ENCODE measurements around the gene NPFF.

NPFF gene

DNA sequence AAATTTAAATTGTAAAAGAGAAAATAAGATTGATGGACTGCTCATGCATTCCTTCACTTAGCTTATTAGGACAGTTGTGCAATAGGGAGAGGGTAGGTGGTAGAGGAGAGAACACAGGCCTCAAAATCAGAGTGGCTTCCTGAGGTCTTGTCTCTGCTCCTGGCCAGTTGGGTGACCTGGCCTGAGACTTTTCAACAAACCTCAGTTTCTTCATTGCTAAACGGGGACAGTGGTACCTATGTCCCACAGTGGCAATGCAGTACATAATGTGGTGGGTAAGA, 10.6 kb downstream of the NPFF start:
- DNase-seq (ENCODE audit: low read depth) = no peak
- in situ Hi-C loops (cut with HindIII; ENCODE audit: low sequenced_read_pairs) = no loop called here
- no peak overlapping the region for H3K4me3 ChIP-seq (ENCODE audit: low read depth, low read length)
- TF ChIP-seq, protein P1, sequence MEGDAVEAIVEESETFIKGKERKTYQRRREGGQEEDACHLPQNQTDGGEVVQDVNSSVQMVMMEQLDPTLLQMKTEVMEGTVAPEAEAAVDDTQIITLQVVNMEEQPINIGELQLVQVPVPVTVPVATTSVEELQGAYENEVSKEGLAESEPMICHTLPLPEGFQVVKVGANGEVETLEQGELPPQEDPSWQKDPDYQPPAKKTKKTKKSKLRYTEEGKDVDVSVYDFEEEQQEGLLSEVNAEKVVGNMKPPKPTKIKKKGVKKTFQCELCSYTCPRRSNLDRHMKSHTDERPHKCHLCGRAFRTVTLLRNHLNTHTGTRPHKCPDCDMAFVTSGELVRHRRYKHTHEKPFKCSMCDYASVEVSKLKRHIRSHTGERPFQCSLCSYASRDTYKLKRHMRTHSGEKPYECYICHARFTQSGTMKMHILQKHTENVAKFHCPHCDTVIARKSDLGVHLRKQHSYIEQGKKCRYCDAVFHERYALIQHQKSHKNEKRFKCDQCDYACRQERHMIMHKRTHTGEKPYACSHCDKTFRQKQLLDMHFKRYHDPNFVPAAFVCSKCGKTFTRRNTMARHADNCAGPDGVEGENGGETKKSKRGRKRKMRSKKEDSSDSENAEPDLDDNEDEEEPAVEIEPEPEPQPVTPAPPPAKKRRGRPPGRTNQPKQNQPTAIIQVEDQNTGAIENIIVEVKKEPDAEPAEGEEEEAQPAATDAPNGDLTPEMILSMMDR (IDR thresholded peaks at IDR 0.05; ENCODE audit: low read depth, low read length, missing control alignments) = no peak

DNA sequence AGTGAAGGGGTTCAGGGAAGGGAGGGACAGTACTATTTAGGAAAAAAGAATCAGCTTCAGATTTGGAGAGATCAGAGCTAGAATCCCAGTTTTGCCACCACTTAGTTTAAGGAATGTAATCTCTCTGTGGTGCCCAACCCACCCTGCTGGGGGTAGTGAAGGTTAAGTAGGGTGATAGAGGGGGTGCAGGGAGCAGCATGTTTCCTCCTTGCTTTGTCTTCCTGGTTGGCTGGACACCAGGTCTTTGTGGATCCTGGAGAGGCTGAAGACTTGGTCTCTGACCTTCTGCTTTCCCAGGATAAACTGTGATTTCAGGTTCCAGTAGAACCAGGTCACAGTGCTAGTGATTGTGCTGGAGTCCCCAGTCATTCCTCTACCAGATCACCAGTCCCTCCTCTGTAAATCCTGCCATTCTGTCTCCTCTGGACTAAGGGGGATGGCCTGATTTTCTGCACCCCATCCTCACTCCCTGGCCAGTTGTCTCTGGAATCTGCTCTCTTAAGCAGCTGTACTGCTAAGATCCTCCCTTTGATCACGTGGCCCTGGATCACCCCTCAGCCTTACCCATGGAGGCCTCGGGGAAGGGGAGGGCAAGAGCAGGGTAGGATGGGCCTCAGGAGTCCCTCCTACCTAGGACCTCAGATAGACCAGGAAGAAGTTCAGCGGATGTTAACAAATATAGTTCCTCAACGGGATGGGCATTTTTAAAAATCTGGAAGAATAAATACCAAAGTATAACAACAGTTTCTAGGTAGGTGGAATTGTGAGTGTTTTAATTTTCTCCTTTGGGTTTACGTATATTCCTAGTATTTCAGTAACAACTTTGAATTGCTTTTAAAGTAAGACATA, 11.2 kb downstream of the NPFF start:
- H3K4me3 ChIP-seq (ENCODE audit: low read depth, low read length) = no peak overlapping the region
- TF ChIP-seq, protein P1 (IDR thresholded peaks at IDR 0.05; ENCODE audit: low read depth, low read length, missing control alignments) = no peak
- in situ Hi-C loops (cut with HindIII; ENCODE audit: low sequenced_read_pairs) = no loop called here
- no peak for DNase-seq (ENCODE audit: low read depth)

DNA sequence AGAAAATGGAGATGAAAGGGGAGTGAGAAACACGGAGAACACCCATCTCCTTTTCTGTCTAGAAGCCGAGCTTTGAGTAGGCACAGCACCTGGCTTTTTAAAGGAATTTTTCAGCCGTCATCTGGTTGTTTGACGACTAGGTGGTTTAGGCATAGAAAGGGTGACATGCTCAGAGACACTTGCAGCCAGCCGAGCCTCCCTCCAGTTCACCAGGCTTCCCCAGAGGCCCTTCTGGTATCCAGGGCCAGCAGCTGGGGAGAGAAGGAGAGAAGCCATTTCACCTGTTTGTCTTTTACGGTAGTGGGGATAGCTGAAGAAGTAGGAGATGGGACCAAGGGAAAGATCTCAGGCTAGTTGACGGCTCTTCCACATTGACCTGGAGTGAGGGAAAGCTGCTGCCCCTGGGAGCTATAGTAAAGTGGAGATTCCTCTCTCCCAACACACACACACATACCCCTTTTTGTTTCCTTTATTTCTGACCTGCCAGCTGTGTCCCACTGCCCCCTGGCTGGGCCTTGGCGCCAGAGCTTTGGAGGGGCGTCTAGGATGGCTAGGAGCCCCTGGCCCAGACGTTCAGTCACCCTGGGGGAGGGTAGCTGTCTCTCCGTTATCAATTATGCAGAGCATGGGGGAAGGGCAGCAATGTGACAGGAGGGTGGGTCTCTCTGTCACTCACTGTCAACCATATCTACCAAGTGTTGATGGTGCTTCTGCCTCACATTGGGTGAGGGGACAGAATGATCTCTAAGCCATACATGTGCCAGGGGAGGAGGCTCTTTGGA, 13.5 kb downstream of the NPFF start:
- in situ Hi-C loops (cut with HindIII; ENCODE audit: low sequenced_read_pairs) = no loop called here
- DNase-seq (ENCODE audit: low read depth) = no peak
- H3K4me3 ChIP-seq (ENCODE audit: low read depth, low read length) = peak overlapping the region; percentile 45
- TF ChIP-seq, protein P1 (IDR thresholded peaks at IDR 0.05; ENCODE audit: low read depth, low read length, missing control alignments) = no peak

DNA sequence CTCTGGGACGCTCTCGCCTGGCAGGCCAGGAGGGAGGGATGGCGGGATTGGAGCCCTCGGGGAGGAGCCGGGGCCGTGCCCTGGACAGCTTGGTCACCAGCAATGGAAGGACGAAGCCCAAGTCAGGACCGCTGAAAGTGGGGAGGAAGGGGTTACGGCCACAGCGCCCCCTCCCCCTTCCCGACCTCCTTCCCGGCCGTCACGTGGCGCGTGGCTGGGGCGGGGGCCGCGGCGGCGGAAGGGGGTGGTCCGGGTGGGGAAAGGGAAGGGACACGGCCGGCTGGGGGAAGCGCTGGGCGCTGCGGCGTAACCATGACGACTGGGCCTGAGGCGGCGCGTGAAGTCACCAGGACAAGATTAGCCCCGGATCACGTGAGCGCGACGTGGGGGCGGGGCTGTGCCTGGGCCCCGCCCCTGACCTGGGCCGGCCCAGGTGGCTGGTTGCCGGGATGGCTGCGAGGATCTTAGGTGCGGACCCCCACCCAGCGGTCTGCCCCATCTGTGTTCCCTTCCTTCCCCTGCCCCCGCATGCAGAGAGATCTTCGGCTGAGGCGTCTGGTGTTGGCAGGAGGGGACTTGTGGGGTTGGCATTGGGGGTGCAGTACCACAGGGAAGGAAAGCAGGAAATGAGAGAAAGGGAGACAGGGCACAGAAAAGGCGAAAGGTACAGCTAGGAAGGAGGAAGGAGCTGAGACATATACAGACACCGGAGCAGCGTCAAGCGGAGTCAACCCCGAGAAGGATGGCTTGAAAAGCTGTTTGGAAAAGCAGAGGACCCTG, 14.3 kb downstream of the NPFF start:
- DNase-seq (ENCODE audit: low read depth) = peak; percentile 49
- H3K4me3 ChIP-seq (ENCODE audit: low read depth, low read length) = peak overlapping the region; percentile 45
- in situ Hi-C loops (cut with HindIII; ENCODE audit: low sequenced_read_pairs) = no loop called here
- TF ChIP-seq, protein P1 (IDR thresholded peaks at IDR 0.05; ENCODE audit: low read depth, low read length, missing control alignments) = no peak

DNA sequence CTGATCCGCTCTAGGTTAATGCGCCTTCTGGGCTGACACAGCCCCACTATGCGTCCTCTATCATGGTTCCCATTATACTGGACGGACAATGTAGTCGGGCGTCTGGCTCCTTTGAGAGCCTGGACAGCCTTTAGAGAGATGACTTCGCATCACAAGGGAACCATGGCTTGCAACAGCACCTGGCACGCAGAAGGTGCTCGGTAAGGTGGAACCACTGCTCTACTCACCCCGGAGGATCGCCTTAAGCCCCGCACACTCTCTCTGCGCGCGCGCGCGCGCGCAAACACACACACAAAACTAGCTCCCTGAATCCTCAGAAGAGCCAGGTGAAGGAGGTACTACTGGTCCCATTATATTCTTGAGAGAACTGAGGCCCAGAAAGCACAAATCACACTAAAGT, 15.1 kb downstream of the NPFF start:
- H3K4me3 ChIP-seq (ENCODE audit: low read depth, low read length) = peak overlapping the region; percentile 45
- TF ChIP-seq, protein P1 (IDR thresholded peaks at IDR 0.05; ENCODE audit: low read depth, low read length, missing control alignments) = no peak
- DNase-seq (ENCODE audit: low read depth) = no peak
- in situ Hi-C loops (cut with HindIII; ENCODE audit: low sequenced_read_pairs) = no loop called here

DNA sequence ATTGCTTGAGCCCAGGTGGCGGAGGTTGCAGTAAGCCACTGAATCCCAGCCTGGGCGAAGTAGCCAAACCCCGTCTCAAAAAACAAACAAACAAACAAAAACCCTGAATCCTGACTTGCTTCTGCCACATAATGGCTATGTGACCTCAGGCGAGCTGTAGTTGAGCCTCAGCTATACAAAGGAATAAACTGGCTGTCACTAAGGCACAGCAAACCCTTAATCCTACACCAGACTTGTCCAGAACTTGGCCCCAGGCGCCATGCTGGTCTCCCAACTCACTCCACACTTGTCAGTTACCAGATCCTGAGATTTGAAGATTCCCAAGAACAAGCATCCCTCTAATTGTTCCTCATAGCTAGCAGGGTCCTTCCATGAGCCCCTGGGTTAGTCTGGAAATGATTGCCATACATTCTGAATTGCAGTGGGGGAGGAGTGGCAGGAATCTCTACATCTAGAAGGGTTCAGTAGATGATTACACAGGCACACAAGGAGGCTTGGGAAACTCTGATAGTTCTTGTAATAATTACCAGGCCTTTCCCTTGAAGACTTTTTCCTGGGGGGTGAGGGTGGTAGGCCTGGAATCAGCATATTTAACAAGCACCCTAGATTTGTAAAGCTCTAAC, 17.9 kb downstream of the NPFF start:
- TF ChIP-seq, protein P1 (IDR thresholded peaks at IDR 0.05; ENCODE audit: low read depth, low read length, missing control alignments) = no peak
- in situ Hi-C loops (cut with HindIII; ENCODE audit: low sequenced_read_pairs) = no loop called here
- no peak for DNase-seq (ENCODE audit: low read depth)
- H3K4me3 ChIP-seq (ENCODE audit: low read depth, low read length) = no peak overlapping the region
